SK-N-SH treated with all-trans-retinoic acid at 6 μM for 48 hours (cell line): ENCODE measurements around the gene CIDEC.

Experiments
- ATAC-seq: fragments of 200-7000 bp; cut with Tn5 transposase; 3 replicates; pipeline ENCODE4 v1.9.1; 2020; ENCODE audit warnings: mild to moderate bottlenecking, moderate library complexity
- ARNTL ChIP-seq: fragments of 450-650 bp; formaldehyde crosslinking; IDR thresholded peaks from 2 replicates; pipeline ENCODE4 v1.5.0; 2020; ENCODE audit warnings: low read depth, mild to moderate bottlenecking, moderate library complexity, borderline replicate concordance
- BACH2 ChIP-seq: fragments of 250-450 bp; sonication (Bioruptor Pico); IDR thresholded peaks from 2 replicates; pipeline ENCODE4 v1.9.0; 2021; ENCODE audit warnings: mild to moderate bottlenecking, borderline replicate concordance
- CSDC2 ChIP-seq: fragments of 250-450 bp; sonication (Bioruptor Pico); IDR thresholded peaks from 2 replicates; pipeline ENCODE4 v1.5.0; 2020; ENCODE audit warnings: mild to moderate bottlenecking, moderate library complexity
- CSRNP3 ChIP-seq: fragments of 250-450 bp; sonication (Bioruptor Pico); IDR thresholded peaks from 2 replicates; pipeline ENCODE4 v1.5.1; 2021; ENCODE audit warnings: mild to moderate bottlenecking, moderate library complexity
- GLIS3 ChIP-seq: fragments of 250-450 bp; sonication (Bioruptor Pico); IDR thresholded peaks from 2 replicates; pipeline ENCODE4 v1.5.0; 2020; ENCODE audit warnings: mild to moderate bottlenecking, moderate library complexity
- ISL1 ChIP-seq: fragments of 250-450 bp; sonication (Bioruptor Pico); IDR thresholded peaks from 2 replicates; pipeline ENCODE4 v2.1.2; 2022; ENCODE audit warnings: mild to moderate bottlenecking, moderate library complexity
- OSR1 ChIP-seq: fragments of 250-450 bp; sonication (Bioruptor Pico); IDR thresholded peaks from 2 replicates; pipeline ENCODE4 v1.8.0; 2022; ENCODE audit warnings: moderate library complexity, mild to moderate bottlenecking, inconsistent platforms
- PATZ1 ChIP-seq: fragments of 250-450 bp; sonication (Bioruptor Pico); IDR thresholded peaks from 2 replicates; pipeline ENCODE4 v1.8.0; 2020; ENCODE audit warnings: mild to moderate bottlenecking, moderate library complexity, borderline replicate concordance
- RARB ChIP-seq: fragments of 250-450 bp; sonication (Bioruptor Pico); IDR thresholded peaks from 2 replicates; pipeline ENCODE4 v1.8.0; 2021; ENCODE audit warnings: mild to moderate bottlenecking, moderate library complexity
- SNAI2 ChIP-seq: fragments of 250-450 bp; sonication (Bioruptor Pico); IDR thresholded peaks from 2 replicates; pipeline ENCODE4 v1.5.0; 2020; ENCODE audit warnings: mild to moderate bottlenecking, moderate library complexity
- TCF4 ChIP-seq: fragments of 250-450 bp; sonication (Bioruptor Pico); IDR thresholded peaks from 2 replicates; pipeline ENCODE4 v1.8.0; 2021; ENCODE audit warnings: mild to moderate bottlenecking, moderate library complexity, borderline replicate concordance
- TOX ChIP-seq: fragments of 250-450 bp; sonication (Bioruptor Pico); IDR thresholded peaks from 2 replicates; pipeline ENCODE4 v1.8.0; 2021; ENCODE audit warnings: mild to moderate bottlenecking, moderate library complexity, borderline replicate concordance
- ZFP3 ChIP-seq: fragments of 250-450 bp; sonication (Bioruptor Pico); IDR thresholded peaks from 2 replicates; pipeline ENCODE4 v1.5.0; 2020; ENCODE audit warnings: mild to moderate bottlenecking, moderate library complexity
- ZNF565 ChIP-seq: fragments of 450-650 bp; formaldehyde crosslinking; conservative IDR thresholded peaks from 2 replicates; pipeline ENCODE4 v1.5.0; 2020; ENCODE audit warnings: low read depth, mild to moderate bottlenecking, moderate library complexity
- ZNF70 ChIP-seq: fragments of 450-650 bp; formaldehyde crosslinking; IDR thresholded peaks from 2 replicates; pipeline ENCODE4 v1.5.0; 2020; ENCODE audit warnings: mild to moderate bottlenecking, moderate library complexity
- ZNF8 ChIP-seq: fragments of 450-650 bp; formaldehyde crosslinking; IDR thresholded peaks from 2 replicates; pipeline ENCODE4 v1.5.0; 2020; ENCODE audit warnings: mild to moderate bottlenecking, moderate library complexity
- TF ChIP-seq, protein P1 (sequence below): fragments of 250-450 bp; sonication (Bioruptor Pico); IDR thresholded peaks from 2 replicates; pipeline ENCODE4 v1.8.0; 2021; ENCODE audit warnings: low read depth, mild to moderate bottlenecking, moderate library complexity, borderline replicate concordance
- TF ChIP-seq, protein P2 (sequence below): fragments of 250-450 bp; sonication (Bioruptor Pico); IDR thresholded peaks from 2 replicates; pipeline ENCODE4 v1.5.1; 2020; ENCODE audit warnings: low read depth, mild to moderate bottlenecking, moderate library complexity
- TF ChIP-seq, protein P3 (sequence below): fragments of 250-450 bp; sonication (Bioruptor Pico); IDR thresholded peaks from 2 replicates; pipeline ENCODE4 v1.5.0; 2020; ENCODE audit warnings: mild to moderate bottlenecking, moderate library complexity

Gene CIDEC

GRCh38 chr3:9834520-9835380, 45.3 kb downstream of the CIDEC start:
- no peak; the same call in 2 of the 3 replicates for ATAC-seq
- TF ChIP-seq CSDC2 (CRISPR knock-in tag) = no peak
- no peak for TF ChIP-seq BACH2 (CRISPR knock-in tag)
- TF ChIP-seq, protein P1, sequence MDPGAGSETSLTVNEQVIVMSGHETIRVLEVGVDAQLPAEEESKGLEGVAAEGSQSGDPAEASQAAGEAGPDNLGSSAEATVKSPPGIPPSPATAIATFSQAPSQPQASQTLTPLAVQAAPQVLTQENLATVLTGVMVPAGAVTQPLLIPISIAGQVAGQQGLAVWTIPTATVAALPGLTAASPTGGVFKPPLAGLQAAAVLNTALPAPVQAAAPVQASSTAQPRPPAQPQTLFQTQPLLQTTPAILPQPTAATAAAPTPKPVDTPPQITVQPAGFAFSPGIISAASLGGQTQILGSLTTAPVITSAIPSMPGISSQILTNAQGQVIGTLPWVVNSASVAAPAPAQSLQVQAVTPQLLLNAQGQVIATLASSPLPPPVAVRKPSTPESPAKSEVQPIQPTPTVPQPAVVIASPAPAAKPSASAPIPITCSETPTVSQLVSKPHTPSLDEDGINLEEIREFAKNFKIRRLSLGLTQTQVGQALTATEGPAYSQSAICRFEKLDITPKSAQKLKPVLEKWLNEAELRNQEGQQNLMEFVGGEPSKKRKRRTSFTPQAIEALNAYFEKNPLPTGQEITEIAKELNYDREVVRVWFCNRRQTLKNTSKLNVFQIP (CRISPR knock-in tag) = no peak
- no peak for TF ChIP-seq TCF4
- TF ChIP-seq TOX (CRISPR knock-in tag) = no peak
- TF ChIP-seq CSRNP3 (CRISPR knock-in tag) = no peak
- TF ChIP-seq ZNF565 (CRISPR knock-in tag) = no peak
- TF ChIP-seq GLIS3 = no peak
- TF ChIP-seq PATZ1 (CRISPR knock-in tag) = no peak
- no peak for TF ChIP-seq ZNF8 (CRISPR knock-in tag)
- TF ChIP-seq SNAI2 (CRISPR knock-in tag) = no peak

- no peak for TF ChIP-seq ARNTL (CRISPR knock-in tag)
- no peak for TF ChIP-seq RARB (CRISPR knock-in tag)
- TF ChIP-seq GLIS3 = no peak
- TF ChIP-seq TOX (CRISPR knock-in tag) = no peak
- TF ChIP-seq OSR1 (CRISPR knock-in tag) = no peak
- TF ChIP-seq, protein P2, sequence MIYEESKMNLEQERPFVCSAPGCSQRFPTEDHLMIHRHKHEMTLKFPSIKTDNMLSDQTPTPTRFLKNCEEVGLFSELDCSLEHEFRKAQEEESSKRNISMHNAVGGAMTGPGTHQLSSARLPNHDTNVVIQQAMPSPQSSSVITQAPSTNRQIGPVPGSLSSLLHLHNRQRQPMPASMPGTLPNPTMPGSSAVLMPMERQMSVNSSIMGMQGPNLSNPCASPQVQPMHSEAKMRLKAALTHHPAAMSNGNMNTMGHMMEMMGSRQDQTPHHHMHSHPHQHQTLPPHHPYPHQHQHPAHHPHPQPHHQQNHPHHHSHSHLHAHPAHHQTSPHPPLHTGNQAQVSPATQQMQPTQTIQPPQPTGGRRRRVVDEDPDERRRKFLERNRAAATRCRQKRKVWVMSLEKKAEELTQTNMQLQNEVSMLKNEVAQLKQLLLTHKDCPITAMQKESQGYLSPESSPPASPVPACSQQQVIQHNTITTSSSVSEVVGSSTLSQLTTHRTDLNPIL = no peak
- TF ChIP-seq ZNF70 (CRISPR knock-in tag) = no peak
- TF ChIP-seq ZNF565 (CRISPR knock-in tag) = no peak
- TF ChIP-seq ZFP3 (CRISPR knock-in tag) = no peak
- no peak for TF ChIP-seq ISL1
- no peak for TF ChIP-seq ZNF8 (CRISPR knock-in tag)
- TF ChIP-seq, protein P3, sequence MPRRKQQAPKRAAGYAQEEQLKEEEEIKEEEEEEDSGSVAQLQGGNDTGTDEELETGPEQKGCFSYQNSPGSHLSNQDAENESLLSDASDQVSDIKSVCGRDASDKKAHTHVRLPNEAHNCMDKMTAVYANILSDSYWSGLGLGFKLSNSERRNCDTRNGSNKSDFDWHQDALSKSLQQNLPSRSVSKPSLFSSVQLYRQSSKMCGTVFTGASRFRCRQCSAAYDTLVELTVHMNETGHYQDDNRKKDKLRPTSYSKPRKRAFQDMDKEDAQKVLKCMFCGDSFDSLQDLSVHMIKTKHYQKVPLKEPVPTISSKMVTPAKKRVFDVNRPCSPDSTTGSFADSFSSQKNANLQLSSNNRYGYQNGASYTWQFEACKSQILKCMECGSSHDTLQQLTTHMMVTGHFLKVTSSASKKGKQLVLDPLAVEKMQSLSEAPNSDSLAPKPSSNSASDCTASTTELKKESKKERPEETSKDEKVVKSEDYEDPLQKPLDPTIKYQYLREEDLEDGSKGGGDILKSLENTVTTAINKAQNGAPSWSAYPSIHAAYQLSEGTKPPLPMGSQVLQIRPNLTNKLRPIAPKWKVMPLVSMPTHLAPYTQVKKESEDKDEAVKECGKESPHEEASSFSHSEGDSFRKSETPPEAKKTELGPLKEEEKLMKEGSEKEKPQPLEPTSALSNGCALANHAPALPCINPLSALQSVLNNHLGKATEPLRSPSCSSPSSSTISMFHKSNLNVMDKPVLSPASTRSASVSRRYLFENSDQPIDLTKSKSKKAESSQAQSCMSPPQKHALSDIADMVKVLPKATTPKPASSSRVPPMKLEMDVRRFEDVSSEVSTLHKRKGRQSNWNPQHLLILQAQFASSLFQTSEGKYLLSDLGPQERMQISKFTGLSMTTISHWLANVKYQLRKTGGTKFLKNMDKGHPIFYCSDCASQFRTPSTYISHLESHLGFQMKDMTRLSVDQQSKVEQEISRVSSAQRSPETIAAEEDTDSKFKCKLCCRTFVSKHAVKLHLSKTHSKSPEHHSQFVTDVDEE (CRISPR knock-in tag) = no peak
- TF ChIP-seq, all 23 proteins: peak for 0
- no peak for ATAC-seq
These were observed 47.0 kb downstream of the CIDEC start for GRCh38 chr3:9833078-9833477.

- TF ChIP-seq SNAI2 (CRISPR knock-in tag) = no peak
- TF ChIP-seq, all 23 proteins: peak for 0
- no peak for ATAC-seq
These were observed 48.8 kb downstream of the CIDEC start for GRCh38 chr3:9831253-9831652.
